Neural crest cell (in vitro differentiated cells): Measurements from ENCODE around the gene FOXP3. TPM values are rescaled to one million over a fixed set of nuclear protein-coding genes. Genes with fewer than 3 reads are reported as not detected.

Source experiments
- DNase-seq: peaks from one replicate; pipeline ENCODE4 v3.0.0; 2021; ENCODE audit warnings: low read depth, mixed read lengths, low spot score
- H3K27ac Mint-ChIP-seq: one replicate; pipeline ENCODE4 v1.8.0; 2021; ENCODE audit warnings: mild to moderate bottlenecking, mixed read lengths; ENCODE audit not compliant: unreplicated experiment
- H3K27me3 Mint-ChIP-seq: 2 replicates; pipeline ENCODE4 v1.8.0; 2021; ENCODE audit warnings: low read depth, mild to moderate bottlenecking, mixed read lengths
- H3K36me3 Mint-ChIP-seq: 2 replicates; pipeline ENCODE4 v1.8.0; 2021; ENCODE audit warnings: low read depth, mild to moderate bottlenecking, mixed read lengths
- H3K4me1 Mint-ChIP-seq: 2 replicates; pipeline ENCODE4 v1.8.0; 2021; ENCODE audit warnings: mixed read lengths
- H3K4me3 Mint-ChIP-seq: one replicate; pipeline ENCODE4 v1.8.0; 2021; ENCODE audit warnings: mild to moderate bottlenecking, mixed read lengths
- H3K9me3 Mint-ChIP-seq: 2 replicates; pipeline ENCODE4 v1.8.0; 2021; ENCODE audit warnings: mixed read lengths
- total RNA-seq: library from RNA; stranded (reverse); gene quantifications from 2 replicates; pipeline ENCODE4 v1.2.1, GENCODE V29; 2021
- TF ChIP-seq, protein P1 (sequence below): fragments of 200-600 bp; sonication (generic); conservative IDR thresholded peaks from 2 replicates; pipeline ENCODE4 v1.5.0; 2021; ENCODE audit warnings: antibody characterized with exemption, mild to moderate bottlenecking

FOXP3 gene
- total RNA-seq, 1 donor from 2014 or later: 0.26 TPM

GRCh38 chrX:49202022-49202421 is 62.5 kb downstream of the FOXP3 start:
- peaks cover 10% of the 10 kb centered on the region for H3K4me1 Mint-ChIP-seq
- H3K36me3 Mint-ChIP-seq: no peaks in the 10 kb centered on the region
- DNase-seq: no peak
- peaks cover 2% of the 10 kb centered on the region for H3K9me3 Mint-ChIP-seq
- no peak overlapping the region for H3K4me3 Mint-ChIP-seq
- H3K27ac Mint-ChIP-seq: no peak overlapping the region
- H3K27me3 Mint-ChIP-seq: peaks cover 23% of the 10 kb centered on the region
- TF ChIP-seq, protein P1, sequence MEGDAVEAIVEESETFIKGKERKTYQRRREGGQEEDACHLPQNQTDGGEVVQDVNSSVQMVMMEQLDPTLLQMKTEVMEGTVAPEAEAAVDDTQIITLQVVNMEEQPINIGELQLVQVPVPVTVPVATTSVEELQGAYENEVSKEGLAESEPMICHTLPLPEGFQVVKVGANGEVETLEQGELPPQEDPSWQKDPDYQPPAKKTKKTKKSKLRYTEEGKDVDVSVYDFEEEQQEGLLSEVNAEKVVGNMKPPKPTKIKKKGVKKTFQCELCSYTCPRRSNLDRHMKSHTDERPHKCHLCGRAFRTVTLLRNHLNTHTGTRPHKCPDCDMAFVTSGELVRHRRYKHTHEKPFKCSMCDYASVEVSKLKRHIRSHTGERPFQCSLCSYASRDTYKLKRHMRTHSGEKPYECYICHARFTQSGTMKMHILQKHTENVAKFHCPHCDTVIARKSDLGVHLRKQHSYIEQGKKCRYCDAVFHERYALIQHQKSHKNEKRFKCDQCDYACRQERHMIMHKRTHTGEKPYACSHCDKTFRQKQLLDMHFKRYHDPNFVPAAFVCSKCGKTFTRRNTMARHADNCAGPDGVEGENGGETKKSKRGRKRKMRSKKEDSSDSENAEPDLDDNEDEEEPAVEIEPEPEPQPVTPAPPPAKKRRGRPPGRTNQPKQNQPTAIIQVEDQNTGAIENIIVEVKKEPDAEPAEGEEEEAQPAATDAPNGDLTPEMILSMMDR: no peak

Other genes starting within 250 kb of the FOXP3 start
- 26.2 TPM in 2 replicates for gene TFE3, start 221.4 kb downstream of the FOXP3 start, total RNA-seq
- 13.8 and 14.7 TPM in 2 replicates for gene CCDC120, start 205.7 kb downstream of the FOXP3 start, total RNA-seq
- gene PRAF2, start 190.7 kb downstream of the FOXP3 start, total RNA-seq: 30.2 and 33.7 TPM in 2 replicates
- 29.0 and 29.6 TPM in 2 replicates for gene WDR45, start 184.8 kb downstream of the FOXP3 start, total RNA-seq
- gene GPKOW, start 141.0 kb downstream of the FOXP3 start, total RNA-seq: 17.8 and 20.9 TPM in 2 replicates
- 1.4 and 1.6 TPM in 2 replicates for gene MAGIX, start 102.0 kb downstream of the FOXP3 start, total RNA-seq
- gene PLP2, start 92.8 kb downstream of the FOXP3 start, total RNA-seq: 0.75 and 0.89 TPM in 2 replicates
- 3.3 and 4.2 TPM in 2 replicates for gene PRICKLE3, start 78.3 kb downstream of the FOXP3 start, total RNA-seq
- gene SYP, start 64.5 kb downstream of the FOXP3 start, total RNA-seq: 10.2 and 10.8 TPM in 2 replicates
- 0.05 TPM in 1 of 2 replicates, not detected in the other for gene CACNA1F, start 31.4 kb downstream of the FOXP3 start, total RNA-seq
- 18.0 and 18.8 TPM in 2 replicates for gene CCDC22, start 29.2 kb downstream of the FOXP3 start, total RNA-seq
- 11.5 and 13.1 TPM in 2 replicates for gene PPP1R3F, start 5.1 kb upstream of the FOXP3 start, total RNA-seq
- not detected in 2 replicates for gene GAGE10, start 38.9 kb upstream of the FOXP3 start, total RNA-seq
- gene GAGE12J, start 57.3 kb upstream of the FOXP3 start, total RNA-seq: not detected in 2 replicates
- gene GAGE13, start 66.9 kb upstream of the FOXP3 start, total RNA-seq: not detected in 2 replicates